HL-60 (cell line): Measurements from ENCODE around the gene NIN.

Source experiments
- DNase-seq, 2 experiments: peaks; one replicate each; pipeline ENCODE4 v3.0.0-alpha.2; 2010 to 2020; ENCODE audit warnings: low read depth in 1 of 2, low spot score in 1 of 2
- H3K27ac ChIP-seq: fragments of 250-450 bp; sonication (Bioruptor Pico); replicated peaks from 2 replicates; pipeline ENCODE4 v1.5.1; 2020; ENCODE audit warnings: mild to moderate bottlenecking, moderate library complexity
- H3K27me3 ChIP-seq: fragments of 250-450 bp; sonication (Bioruptor Pico); 2 replicates; pipeline ENCODE4 v1.5.1; 2021; ENCODE audit warnings: mild to moderate bottlenecking, moderate library complexity; ENCODE audit not compliant: insufficient read depth, poor library complexity, severe bottlenecking
- H3K4me3 ChIP-seq: replicated peaks from 2 replicates; pipeline ENCODE4 v1.5.1; 2011; ENCODE audit warnings: mild to moderate bottlenecking, control low read depth, low read length; ENCODE audit not compliant: insufficient read depth
- GABPA ChIP-seq: IDR thresholded peaks from 2 replicates; pipeline ENCODE4 v1.6.1; 2012; ENCODE audit warnings: low read depth
- POLR2AphosphoS5 ChIP-seq: IDR thresholded peaks from 2 replicates; pipeline ENCODE4 v1.6.1; 2012; ENCODE audit warnings: low read depth
- REST ChIP-seq: IDR thresholded peaks from 2 replicates; pipeline ENCODE4 v1.6.1; 2012; ENCODE audit warnings: low read depth; ENCODE audit not compliant: insufficient replicate concordance
- SPI1 ChIP-seq: IDR thresholded peaks from 2 replicates; pipeline ENCODE4 v1.6.1; 2012; ENCODE audit warnings: low read depth, mild to moderate bottlenecking, borderline replicate concordance
- long read RNA-seq: library from polyadenylated mRNA; unstranded; transcript quantifications from one replicate; pipeline ENCODE4 v2.0.0, GENCODE V29; 2020
- TF ChIP-seq, protein P1 (sequence below): IDR thresholded peaks from one replicate; pipeline ENCODE4 v1.5.1; 2011; ENCODE audit warnings: low read length, control low read depth, inconsistent platforms; ENCODE audit not compliant: insufficient read depth

The NIN gene
- long read RNA-seq, partial matches to known transcripts: 11 of 19 reads
- long read RNA-seq, other reads (novel, unspliced or antisense): 8 of 19 reads

- peak within 1 kb of the TSS; percentile 87 for H3K27ac ChIP-seq
- TF ChIP-seq SPI1 (no peak), GABPA (no peak), POLR2AphosphoS5 (no peak), REST (no peak)
- TF ChIP-seq, protein P1, sequence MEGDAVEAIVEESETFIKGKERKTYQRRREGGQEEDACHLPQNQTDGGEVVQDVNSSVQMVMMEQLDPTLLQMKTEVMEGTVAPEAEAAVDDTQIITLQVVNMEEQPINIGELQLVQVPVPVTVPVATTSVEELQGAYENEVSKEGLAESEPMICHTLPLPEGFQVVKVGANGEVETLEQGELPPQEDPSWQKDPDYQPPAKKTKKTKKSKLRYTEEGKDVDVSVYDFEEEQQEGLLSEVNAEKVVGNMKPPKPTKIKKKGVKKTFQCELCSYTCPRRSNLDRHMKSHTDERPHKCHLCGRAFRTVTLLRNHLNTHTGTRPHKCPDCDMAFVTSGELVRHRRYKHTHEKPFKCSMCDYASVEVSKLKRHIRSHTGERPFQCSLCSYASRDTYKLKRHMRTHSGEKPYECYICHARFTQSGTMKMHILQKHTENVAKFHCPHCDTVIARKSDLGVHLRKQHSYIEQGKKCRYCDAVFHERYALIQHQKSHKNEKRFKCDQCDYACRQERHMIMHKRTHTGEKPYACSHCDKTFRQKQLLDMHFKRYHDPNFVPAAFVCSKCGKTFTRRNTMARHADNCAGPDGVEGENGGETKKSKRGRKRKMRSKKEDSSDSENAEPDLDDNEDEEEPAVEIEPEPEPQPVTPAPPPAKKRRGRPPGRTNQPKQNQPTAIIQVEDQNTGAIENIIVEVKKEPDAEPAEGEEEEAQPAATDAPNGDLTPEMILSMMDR: no peak
- DNase-seq: peak in 1 of 2 experiments; percentile 68
- peak within 1 kb of the TSS; percentile 78 for H3K4me3 ChIP-seq
- H3K27me3 ChIP-seq: no peaks in the 10 kb centered on the region
Observed at GRCh38 chr14:50830932-50831725, at the start of gene NIN. TSS of gene NIN (minus strand) at chr14:50831162. CDS start at chr14:50822056, 9,106 bp downstream.

- H3K27ac ChIP-seq: no peak overlapping the region
- no peaks in the 10 kb centered on the region for H3K27me3 ChIP-seq
- no peak for TF ChIP-seq REST
- no peak for DNase-seq
- H3K4me3 ChIP-seq: no peak overlapping the region
Observed at GRCh38 chr14:50875359-50876070, 44.6 kb upstream of the NIN start.

DNA sequence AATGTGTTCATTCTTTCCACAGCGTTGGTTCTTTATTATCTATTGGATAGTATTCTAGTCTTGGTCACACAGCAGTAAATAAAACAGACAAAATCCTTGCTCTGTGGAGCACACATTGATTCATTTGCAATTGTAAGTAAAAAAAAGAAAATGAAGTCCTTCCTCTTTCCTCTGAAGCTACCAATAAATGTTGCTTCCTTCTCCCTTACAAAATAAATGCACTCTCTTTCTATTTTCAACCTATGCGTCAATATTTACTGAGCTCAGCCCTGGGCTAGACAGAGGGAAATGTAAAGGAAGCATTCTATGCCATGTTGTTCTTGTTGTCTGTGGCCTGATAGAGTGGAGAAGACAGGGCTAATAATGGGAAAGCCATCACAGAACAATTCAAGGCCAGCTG is 43.8 kb upstream of the NIN start:
- Histone ChIP-seq H3K4me3 (no peak overlapping the region), H3K27ac (no peak overlapping the region), H3K27me3 (no peaks in the 10 kb centered on the region)
- no peak for DNase-seq
- TF ChIP-seq REST (no peak), GABPA (no peak), SPI1 (no peak), POLR2AphosphoS5 (no peak)
- TF ChIP-seq, protein P1: no peak
